Stimulated activated CD4-positive, alpha-beta T cell treated with anti-CD3 and anti-CD28 coated beads, Interleukin-12 subunit alpha, Interleukin-12 subunit beta, amount 100 ng/mL, for 4 hours (primary cell): Measurements from ENCODE around the gene RNF32.
"Not testable (repeated sequence)": the region's sequence is repeated elsewhere in the genome, so short reads cannot be mapped to it uniquely, and the experiment has no call there.

ENCODE experiments used
- DNase-seq: peaks from one replicate; pipeline ENCODE4 v3.0.0-alpha.2; 2020

Gene RNF32

DNA sequence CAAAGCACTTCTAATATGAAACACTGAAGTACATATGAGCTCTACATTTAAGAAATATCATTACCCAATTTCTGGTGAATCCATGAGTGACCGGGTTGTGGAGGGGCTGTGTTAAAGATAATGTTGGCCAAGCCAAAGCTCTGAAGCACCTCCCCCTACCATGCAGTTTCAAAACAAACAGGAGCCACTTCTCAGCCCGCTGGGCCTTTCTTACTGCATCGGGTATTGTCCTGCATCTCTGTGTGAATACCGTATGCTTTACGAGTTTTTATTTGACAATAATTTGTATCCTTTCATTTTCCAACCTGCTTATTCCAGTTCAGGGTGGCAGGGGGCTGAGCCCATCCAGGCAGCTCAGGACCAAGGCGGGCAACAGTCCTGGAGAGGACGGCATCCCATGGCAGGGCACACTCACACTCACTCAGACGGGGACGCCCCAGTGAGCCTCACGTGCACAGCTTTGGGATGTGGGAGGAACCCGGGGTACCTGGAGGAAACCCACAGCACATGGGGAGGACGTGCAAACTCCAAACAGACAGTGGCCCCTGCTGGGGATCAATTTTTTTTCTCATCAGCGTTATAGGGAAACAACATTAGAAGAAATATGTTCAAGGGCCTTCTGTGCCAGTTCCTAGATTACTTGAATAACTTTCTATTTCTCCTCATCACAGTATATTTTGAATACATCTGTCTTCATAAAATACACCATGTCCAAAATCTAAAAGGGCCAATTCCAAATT is 1.9 kb downstream of the RNF32 start:
- DNase-seq = no peak

- DNase-seq = not testable (repeated sequence)
These were observed 6.8 kb downstream of the RNF32 start for GRCh38 chr7:156647330-156647729.

- DNase-seq = no peak
These were observed 9.5 kb downstream of the RNF32 start for GRCh38 chr7:156650042-156650441.

GRCh38 chr7:156651474-156651873 is 10.9 kb downstream of the RNF32 start:
- DNase-seq = no peak

- DNase-seq = no peak
These were observed 12.5 kb downstream of the RNF32 start for GRCh38 chr7:156652886-156653568.

- no peak for DNase-seq
These were observed 14.1 kb downstream of the RNF32 start for GRCh38 chr7:156654511-156655234.

- no peak for DNase-seq
These were observed 14.7 kb downstream of the RNF32 start for GRCh38 chr7:156655251-156655650.

- DNase-seq = no peak
These were observed 15.4 kb downstream of the RNF32 start for GRCh38 chr7:156655983-156656382.

- DNase-seq = no peak
These were observed 16.0 kb downstream of the RNF32 start for GRCh38 chr7:156656598-156656997.

GRCh38 chr7:156657681-156658080 is 17.1 kb downstream of the RNF32 start:
- no peak for DNase-seq

DNA sequence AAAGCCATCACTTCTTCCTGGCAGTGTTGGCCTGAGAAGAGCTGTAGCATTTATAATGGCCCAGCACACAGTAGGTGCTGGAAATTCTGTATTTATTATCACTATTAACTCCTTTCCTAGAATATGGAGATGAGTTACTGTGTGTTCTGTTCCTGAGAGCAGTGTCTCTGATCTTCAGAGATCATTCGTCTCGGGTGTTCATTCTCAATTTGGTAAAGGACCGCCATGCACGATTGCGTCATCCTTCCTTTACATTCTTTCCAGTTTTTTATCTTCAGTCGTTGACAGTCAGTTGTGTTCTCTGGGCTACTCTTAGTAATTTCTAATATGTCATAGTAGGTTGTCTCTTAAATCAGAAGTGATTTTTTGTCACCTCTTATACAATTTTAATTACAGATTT is 18.6 kb downstream of the RNF32 start:
- DNase-seq = no peak

GRCh38 chr7:156659961-156660360 is 19.4 kb downstream of the RNF32 start:
- DNase-seq = no peak

- no peak for DNase-seq
These were observed 21.1 kb downstream of the RNF32 start for GRCh38 chr7:156661637-156662036.

DNA sequence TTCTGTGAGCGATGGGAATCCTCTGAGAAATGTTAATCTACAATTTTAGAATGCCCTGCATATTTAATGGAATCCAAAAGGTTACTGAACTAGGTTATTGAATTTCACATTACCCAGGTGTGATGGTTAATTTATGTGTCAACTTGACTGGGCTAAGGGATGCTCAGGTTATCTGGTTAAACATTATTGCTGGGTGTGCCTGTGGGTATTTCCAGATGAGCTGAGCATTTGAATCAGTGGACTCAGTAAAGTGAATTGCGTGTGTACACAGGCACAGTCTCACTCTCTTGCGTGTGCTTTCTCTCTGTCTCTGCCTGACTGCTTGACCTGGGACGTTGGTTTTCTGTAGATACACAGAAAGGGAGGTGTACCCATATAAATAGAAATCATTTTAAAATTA is 21.7 kb downstream of the RNF32 start:
- no peak for DNase-seq

DNA sequence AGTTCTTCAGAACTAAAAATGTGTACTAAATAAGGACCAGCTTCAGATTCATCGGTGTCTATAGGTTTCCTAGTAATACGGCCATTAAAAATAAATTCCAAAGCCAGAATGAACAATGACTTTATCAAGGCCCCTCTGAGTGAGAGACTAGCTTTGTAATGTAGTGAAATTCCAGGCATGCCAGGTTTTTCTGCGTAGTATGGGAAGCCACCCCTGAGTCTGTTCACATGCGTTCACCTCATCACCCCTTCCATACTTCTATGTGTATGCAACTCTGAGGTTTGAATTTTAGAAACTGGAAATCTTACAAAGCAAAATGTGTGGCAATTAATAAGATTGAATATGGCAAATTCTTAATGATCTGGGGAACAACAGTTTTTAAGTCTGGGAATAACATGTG is 24.5 kb downstream of the RNF32 start:
- no peak for DNase-seq

GRCh38 chr7:156666368-156667109 is 26.0 kb downstream of the RNF32 start:
- DNase-seq = no peak

DNA sequence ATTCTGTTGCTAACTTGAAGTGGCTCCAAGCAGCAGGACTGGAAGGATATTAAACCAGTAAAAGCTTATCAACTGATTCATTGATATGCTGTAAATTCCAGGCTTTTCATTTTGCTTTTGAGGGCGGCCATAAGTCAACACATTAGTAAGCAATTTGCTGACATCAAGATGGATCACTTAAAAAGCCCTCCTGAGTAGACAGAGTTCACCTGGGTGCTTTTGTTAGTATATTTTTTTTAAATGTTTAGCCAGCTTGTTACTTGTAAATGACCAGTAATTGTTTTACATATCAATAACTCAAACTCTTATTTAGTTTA is 26.5 kb downstream of the RNF32 start:
- no peak for DNase-seq

DNA sequence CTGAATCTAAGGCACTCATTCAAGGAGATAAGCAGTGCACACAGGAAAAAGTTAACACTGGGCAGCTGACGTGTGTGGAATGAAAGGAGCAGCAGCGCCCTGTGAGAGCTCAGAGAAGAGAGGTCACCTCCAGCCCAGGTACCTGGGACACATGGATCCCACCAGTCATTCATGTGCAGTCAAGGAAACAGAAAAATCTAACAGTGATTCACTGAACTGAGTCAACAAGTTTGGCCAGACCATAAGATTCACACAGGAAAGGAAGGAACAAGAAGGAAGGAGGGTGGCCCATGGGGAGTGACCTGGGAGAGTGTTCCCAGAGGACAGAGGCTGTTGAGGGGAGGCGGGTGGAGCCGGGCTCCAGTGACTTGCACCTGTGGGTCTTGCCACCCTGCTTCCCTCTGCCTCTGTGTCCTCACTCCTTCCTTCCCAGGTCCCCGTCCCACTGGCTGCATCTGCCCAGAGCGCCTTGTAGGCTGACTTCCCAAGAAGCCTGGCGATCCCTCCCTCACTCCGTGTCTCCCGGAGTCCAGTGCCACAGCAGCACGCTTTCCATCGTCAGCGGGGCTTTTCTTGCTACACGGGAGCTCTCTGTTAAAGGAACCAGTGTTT is 27.7 kb downstream of the RNF32 start:
- no peak for DNase-seq

- DNase-seq = no peak
These were observed 28.7 kb downstream of the RNF32 start for GRCh38 chr7:156669035-156669828.

- DNase-seq = no peak
These were observed 32.9 kb downstream of the RNF32 start for GRCh38 chr7:156673454-156673853.

GRCh38 chr7:156673902-156674301 is 33.3 kb downstream of the RNF32 start:
- DNase-seq = no peak

GRCh38 chr7:156675721-156676120 is 35.1 kb downstream of the RNF32 start:
- no peak for DNase-seq
